ENCODE data around the gene LRMDA.

LRMDA gene

DNA sequence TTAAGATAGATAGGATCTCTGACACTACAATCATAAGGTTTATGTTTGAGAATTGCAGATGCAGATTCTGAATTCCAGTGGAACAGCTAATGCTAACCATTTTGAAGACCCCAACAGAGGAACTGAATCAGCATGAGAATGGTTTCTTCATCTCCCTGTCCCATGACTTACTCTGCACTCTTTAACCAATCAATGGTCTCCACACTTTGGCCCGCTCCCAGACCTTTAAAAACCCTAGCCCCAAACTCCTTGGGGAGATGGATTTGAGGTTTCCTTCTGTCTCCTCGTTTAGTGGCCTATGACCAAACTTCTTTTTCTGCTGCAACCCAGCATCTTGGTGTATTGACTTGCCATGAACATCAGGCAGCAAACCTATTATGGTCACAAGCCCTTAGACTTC, 804.9 kb downstream of the LRMDA start:
- H3K4me3 ChIP-seq (ENCODE audit: low read depth, low read length): no peak overlapping the region
- no peak for DNase-seq (ENCODE audit: low read depth)
- TF ChIP-seq, protein P1, sequence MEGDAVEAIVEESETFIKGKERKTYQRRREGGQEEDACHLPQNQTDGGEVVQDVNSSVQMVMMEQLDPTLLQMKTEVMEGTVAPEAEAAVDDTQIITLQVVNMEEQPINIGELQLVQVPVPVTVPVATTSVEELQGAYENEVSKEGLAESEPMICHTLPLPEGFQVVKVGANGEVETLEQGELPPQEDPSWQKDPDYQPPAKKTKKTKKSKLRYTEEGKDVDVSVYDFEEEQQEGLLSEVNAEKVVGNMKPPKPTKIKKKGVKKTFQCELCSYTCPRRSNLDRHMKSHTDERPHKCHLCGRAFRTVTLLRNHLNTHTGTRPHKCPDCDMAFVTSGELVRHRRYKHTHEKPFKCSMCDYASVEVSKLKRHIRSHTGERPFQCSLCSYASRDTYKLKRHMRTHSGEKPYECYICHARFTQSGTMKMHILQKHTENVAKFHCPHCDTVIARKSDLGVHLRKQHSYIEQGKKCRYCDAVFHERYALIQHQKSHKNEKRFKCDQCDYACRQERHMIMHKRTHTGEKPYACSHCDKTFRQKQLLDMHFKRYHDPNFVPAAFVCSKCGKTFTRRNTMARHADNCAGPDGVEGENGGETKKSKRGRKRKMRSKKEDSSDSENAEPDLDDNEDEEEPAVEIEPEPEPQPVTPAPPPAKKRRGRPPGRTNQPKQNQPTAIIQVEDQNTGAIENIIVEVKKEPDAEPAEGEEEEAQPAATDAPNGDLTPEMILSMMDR (IDR thresholded peaks at IDR 0.05; ENCODE audit: control insufficient read depth, extremely low read depth, insufficient read depth): no peak

DNA sequence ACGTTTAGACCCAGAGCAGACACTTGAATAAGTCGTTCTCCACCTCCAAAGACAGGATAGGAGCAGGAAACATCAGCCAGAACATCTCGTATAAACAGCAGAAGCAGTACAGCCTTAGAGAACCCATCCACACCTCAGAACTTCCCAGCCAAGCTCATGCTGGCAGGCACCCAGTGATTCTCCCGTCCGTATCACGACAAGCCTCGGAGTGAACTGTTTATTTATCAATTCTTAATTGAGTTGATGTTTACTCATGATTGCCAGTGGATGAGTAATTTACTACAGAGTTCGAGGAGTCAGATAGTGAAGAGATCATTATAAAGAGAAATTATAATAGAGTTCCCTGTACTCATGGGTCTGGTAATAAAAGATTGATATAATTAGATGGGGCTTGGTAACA, 811.5 kb downstream of the LRMDA start:
- H3K4me3 ChIP-seq (ENCODE audit: low read depth, low read length): no peak overlapping the region
- TF ChIP-seq, protein P1 (IDR thresholded peaks at IDR 0.05; ENCODE audit: control insufficient read depth, extremely low read depth, insufficient read depth): no peak
- no peak for DNase-seq (ENCODE audit: low read depth)

DNA sequence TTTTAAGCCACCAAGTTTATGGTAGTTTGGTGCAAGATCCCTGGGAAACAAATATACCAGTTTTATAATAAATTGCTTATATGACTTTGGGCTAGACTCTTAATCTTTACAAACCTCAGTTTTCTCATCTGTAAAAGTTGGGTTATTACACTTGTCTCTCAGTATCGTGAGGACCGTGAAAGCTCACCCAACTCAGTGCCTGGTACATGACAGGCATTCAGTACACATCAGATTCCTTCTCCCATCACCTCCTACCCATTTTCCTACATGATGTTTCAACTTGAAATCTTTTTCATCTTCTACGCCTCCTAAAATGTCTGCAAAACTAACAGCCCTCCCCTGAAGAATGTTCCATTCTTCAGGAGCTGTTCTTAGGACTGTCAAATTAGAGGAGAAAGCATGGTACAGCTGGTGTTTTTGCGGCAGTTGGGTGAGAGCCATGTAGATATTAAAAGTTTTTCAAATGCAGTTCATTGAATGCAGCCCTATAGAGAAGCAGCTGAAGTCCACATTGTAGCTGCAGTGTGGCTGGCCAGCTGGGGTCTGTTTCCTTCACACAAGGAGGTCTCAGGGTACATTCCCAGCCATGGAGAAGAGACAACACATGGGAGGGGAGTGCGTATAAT, 812.8 kb downstream of the LRMDA start:
- no peak for DNase-seq (ENCODE audit: low read depth)
- TF ChIP-seq, protein P1 (IDR thresholded peaks at IDR 0.05; ENCODE audit: control insufficient read depth, extremely low read depth, insufficient read depth): no peak
- no peak overlapping the region for H3K4me3 ChIP-seq (ENCODE audit: low read depth, low read length)

DNA sequence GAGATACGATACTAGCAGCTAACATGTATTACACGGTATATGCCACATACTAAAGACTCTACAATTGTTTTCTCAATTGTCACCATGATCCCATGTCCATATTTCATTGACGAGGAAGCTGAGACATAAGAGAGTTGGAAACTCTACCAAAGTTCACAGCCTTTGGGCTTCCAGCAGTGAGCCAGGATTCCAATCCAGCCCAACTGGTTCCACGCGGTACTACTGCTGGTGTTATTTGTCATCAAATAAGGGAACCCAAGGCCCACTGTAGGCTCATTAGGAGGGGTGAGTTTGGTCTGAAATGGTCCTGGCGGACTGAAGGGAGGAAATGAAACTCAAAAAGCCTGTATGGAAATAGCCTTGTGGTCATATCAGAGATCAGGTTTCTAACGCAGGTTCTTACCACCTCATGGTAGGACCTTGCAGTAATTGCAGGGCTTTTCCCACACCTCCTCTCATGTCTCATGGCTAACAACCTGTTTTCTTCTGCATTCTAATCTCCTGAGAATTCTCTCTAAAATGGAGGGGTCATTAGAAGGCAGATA, 814.6 kb downstream of the LRMDA start:
- DNase-seq (ENCODE audit: low read depth): no peak

DNA sequence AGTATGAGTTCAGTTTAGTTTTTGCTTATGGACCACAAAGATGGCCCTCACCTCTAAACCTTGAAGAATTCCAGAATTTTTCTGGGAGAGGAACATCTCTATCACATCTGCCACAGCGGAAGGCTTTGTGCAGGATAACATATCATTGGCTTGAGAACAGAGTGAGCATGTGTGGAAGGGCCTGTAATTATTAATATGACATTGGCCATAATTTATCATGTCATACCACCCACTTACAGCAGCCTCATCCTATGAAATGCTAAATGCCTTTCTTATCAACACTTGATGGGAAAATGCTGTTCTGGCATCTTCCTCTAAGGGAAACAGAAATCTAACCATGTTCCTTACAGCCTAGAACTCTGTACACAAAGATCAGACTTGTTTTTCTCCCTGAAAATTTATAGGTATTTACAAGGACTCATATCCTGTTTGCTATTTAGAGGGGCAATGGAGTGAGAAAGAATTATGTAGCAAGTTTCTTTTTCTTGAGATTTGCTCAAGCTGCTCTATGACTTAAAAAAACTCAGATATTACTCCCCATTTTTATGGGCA, 817.3 kb downstream of the LRMDA start:
- no peak overlapping the region for H3K4me3 ChIP-seq (ENCODE audit: low read depth, low read length)
- no peak for DNase-seq (ENCODE audit: low read depth)
- TF ChIP-seq, protein P1 (IDR thresholded peaks at IDR 0.05; ENCODE audit: control insufficient read depth, extremely low read depth, insufficient read depth): no peak

More for the DNA sequence above, 814.6 kb downstream of the LRMDA start:
- H3K4me3 ChIP-seq (ENCODE audit: low read depth, low read length): no peak overlapping the region
- TF ChIP-seq, protein P1 (IDR thresholded peaks at IDR 0.05; ENCODE audit: control insufficient read depth, extremely low read depth, insufficient read depth): no peak

DNA sequence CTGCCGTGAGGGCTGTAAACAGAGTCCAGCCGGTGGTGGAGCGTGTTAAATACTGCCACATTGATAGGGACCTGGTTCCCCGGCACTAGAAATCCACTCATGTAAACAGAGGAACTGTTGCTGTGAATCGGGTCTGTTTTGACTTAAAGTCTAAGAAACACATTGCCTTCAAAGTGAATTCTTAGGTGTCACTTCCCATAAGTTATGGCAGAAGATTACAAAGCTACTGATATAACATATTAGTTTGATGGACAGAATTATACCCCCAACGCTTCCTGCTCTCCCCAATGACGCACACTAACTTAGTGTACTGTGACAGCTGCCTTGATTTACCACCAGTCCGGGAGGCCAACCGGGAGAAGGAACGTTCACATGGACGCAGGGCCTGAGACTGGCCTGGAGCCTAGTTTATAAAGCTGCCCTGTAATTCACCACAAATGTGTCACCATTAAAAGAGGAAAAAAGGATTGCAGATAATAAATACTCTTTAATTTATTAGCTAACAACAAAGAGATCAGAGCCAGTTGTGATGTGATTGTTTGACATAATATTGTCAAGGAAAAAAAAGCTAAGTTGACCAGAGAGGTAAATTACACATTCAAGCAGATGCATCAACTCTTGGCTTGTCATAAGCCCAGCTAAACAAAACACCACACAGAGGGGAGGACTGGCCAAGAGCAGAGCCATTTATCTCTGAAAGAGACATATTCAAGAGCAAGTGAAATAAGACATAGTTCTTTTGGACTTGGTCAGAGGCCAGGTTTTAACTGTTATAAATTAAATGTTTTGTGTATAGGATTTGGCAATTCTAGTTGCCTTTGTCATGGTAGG, 820.6 kb downstream of the LRMDA start:
- no peak for DNase-seq (ENCODE audit: low read depth)
- TF ChIP-seq, protein P1 (IDR thresholded peaks at IDR 0.05; ENCODE audit: control insufficient read depth, extremely low read depth, insufficient read depth): no peak
- no peak overlapping the region for H3K4me3 ChIP-seq (ENCODE audit: low read depth, low read length)

Data from LNCaP clone FGC (cell line).